Kidney tubule cell (primary cell): ENCODE data around the gene RUVBL2.
A peak's percentile ranks its signal among the peaks of the same experiment; 100 is the strongest.
"Not testable (repeated sequence)": the region's sequence is repeated elsewhere in the genome, so short reads cannot be mapped to it uniquely, and the experiment has no call there.

Experiments
- DNase-seq: peaks from one replicate; pipeline ENCODE4 v3.0.0-alpha.2; 2018; ENCODE audit warnings: low spot score

Gene RUVBL2

GRCh38 chr19:49018388-49019241 lies 24.9 kb downstream of the RUVBL2 start:
- peak; percentile 1 for DNase-seq

DNA sequence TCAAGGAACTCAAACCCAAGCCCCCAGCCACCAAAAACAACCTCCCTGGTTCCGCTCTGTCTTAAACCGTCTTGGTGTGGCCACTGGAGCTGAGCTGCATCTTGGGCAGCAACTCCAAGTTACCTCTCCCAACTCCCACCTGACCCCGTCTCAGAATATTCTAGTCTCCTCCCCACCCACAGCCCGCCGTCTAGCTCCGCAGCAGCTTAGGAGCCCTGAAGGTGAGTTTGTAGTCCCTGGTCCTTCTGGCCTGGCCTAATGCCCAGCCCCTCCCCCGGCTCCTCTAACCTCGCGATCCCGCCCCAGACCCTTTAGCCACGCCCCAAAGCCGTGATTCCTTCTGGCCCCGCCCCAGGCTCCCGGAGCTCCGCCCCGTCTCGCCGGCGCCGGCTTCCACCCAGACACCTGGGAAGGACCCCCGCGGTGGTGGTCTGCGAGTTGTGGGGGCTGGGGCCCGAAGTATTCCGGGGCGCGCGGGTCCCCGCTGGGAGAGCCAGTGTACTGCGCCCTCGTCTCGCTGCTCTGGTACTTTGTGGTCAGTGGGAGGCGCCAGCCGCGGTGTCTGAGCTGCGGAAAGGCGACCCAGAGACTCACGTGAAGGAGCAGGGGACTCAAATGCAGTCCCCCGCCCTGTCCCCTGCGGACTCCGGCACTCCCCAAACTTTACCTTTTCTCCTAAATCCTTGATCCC lies 25.7 kb downstream of the RUVBL2 start:
- peak; percentile 56 for DNase-seq

- peak; percentile 7 for DNase-seq
Observed at GRCh38 chr19:49020342-49020741, 26.7 kb downstream of the RUVBL2 start.

GRCh38 chr19:49020931-49021895 lies 27.5 kb downstream of the RUVBL2 start:
- DNase-seq: peak; percentile 61

DNA sequence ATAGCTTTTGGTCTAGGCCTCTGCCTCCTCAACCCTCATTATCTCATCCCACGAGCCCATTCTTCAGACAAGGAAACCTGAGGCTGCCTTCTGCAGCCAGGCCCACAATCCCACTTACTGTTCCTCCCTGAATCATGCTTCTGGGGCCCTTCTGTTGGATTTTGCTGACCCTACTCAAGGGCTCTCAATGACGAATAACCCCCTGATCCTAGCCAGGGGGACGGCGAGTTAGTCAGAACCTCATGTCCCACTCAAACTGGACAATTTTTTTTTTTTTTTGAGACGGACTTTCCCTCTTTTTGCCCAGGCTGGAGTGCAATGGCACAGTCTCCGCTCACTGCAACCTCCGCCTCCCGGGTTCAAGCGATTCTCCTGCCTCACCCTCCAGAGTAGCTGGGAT lies 28.4 kb downstream of the RUVBL2 start:
- DNase-seq: no peak

GRCh38 chr19:49024233-49024632 lies 30.5 kb downstream of the RUVBL2 start, which contains the start of gene CGB3:
Gene CGB3 (minus strand): TSS chr19:49024333. CDS start chr19:49023971, 362 bp downstream.
- DNase-seq: not testable (repeated sequence)

DNA sequence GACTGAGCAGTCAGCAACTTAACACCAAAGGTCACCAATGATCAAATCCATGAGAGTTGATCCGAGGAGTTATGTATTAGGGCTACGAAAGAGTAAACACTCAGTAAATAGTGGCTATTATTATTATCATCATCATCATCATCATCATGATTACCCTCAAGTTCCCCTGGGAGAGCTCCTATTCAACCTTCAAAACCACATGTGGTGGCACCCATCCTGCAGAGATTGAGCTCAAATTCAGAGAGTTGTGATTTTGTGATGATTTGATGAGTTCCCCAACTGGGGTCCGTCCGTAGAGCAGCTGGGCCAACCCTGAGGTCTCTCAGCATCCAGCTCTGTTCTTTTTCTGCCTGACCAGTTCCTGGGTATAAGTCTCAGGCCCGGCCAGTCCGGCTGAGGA lies 31.4 kb downstream of the RUVBL2 start:
- not testable (repeated sequence) for DNase-seq

- peak; percentile 22 for DNase-seq
Observed at GRCh38 chr19:49025599-49025998, 31.9 kb downstream of the RUVBL2 start.

- DNase-seq: not testable (repeated sequence)
Observed at GRCh38 chr19:49028686-49029085, 35.0 kb downstream of the RUVBL2 start.

GRCh38 chr19:49029749-49030148 lies 36.1 kb downstream of the RUVBL2 start:
- DNase-seq: peak; percentile 25

GRCh38 chr19:49030323-49030722 lies 36.6 kb downstream of the RUVBL2 start:
- not testable (repeated sequence) for DNase-seq

- peak; percentile 27 for DNase-seq
Observed at GRCh38 chr19:49031642-49032301, 38.1 kb downstream of the RUVBL2 start, which contains the start of gene CGB2. Gene CGB2 (plus strand): TSS chr19:49031890. CDS start chr19:49032096, 206 bp downstream.

GRCh38 chr19:49036815-49037214 lies 43.1 kb downstream of the RUVBL2 start, which contains the start of gene CGB1:
Gene CGB1 (minus strand): TSS chr19:49036895. CDS start chr19:49036711, 184 bp downstream.
- DNase-seq: not testable (repeated sequence)

DNA sequence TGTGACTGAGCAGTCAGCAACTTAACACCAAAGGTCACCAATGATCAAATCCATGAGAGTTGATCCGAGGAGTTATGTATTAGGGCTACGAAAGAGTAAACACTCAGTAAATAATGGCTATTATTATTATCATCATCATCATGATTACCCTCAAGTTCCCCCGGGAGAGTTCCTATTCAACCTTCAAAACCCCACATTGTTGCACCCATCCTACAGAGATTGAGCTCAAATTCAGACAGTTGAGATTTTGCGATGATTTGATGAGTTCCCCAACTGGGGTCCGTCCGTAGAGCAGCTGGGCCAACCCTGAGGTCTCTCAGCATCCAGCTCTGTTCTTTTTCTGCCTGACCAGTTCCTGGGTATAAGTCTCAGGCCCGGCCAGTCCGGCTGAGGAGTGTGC lies 44.4 kb downstream of the RUVBL2 start:
- not testable (repeated sequence) for DNase-seq

DNA sequence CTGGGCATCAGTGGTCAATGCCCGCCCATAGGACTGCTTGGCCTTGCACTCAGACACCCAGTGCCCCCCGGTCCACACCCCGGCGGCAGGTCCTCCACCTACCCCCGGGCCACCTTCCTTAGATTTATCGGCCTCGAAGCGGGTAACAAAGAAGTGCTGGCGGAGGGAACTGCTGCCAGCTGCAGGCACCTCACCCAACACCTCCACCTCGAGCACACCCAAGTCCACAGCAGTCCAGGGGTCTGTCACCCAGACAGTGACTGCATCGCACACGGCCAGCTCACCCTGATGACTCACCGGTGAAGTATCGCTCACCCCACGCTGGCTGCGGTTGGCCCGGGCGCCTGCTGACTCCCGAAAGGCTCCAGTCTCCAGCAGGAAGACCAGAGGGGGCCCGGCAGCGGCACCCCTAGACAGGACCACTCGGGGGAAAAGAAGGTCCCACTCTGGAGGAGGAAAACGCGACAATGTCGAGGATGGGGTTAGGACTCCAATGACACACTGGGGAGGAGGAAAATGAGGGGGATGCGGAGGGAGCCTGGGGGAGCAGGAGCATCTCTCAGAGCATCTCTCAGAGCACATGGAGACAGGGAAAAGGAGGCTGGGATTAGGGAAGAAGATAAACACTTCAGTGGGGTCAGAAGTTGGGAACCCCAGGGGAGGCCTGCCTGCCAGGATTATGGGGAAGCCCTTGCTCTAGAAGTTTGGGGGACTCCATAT lies 45.0 kb downstream of the RUVBL2 start:
- peak; percentile 78 for DNase-seq

- not testable (repeated sequence) for DNase-seq
Observed at GRCh38 chr19:49039736-49040135, 46.0 kb downstream of the RUVBL2 start.

DNA sequence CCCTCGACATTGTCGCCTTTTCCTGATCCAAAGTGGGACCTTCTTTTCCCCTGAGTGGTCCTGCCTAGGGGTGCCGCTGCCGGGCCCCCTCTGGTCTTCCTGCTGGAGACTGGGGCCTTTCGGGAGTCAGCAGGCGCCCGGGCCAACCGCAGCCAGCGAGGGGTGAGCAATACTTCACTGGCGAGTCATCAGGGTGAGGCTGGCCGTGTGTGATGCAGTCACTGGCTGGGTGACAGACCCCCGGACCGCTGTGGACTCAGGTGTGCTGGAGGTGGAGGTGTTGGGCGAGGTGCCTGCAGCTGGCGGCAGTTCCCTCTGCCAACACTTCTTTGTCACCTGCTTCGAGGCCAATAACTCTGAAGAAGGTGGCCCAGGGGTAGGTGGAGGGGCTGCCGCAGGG lies 48.5 kb downstream of the RUVBL2 start:
- peak; percentile 37 for DNase-seq

GRCh38 chr19:49042666-49043065 lies 49.0 kb downstream of the RUVBL2 start:
- not testable (repeated sequence) for DNase-seq

DNA sequence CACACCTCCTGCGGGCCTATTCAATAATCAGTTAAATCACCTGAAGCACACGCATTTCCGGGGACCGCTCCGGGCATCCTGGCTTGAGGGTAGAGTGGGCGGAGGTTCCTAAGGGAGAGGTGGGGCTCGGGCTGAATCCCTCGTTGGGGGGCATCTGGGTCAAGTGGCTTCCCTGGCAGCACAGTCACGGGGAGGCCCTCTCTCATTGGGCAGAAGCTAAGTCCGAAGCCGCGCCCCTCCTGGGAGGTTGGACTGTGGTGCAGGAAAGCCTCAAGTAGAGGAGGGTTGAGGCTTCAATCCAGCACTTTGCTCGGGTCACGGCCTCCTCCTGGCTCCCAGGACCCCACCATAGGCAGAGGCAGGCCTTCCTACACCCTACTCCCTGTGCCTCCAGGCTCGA lies 49.9 kb downstream of the RUVBL2 start, which contains the start of gene CGB5:
Gene CGB5, plus strand, starts transcription at position 301 of the 400 bp plus-strand sequence. CDS start 362 bp downstream, outside the sequence.
- not testable (repeated sequence) for DNase-seq

- DNase-seq: not testable (repeated sequence)
Observed at GRCh38 chr19:49049011-49049410, 55.3 kb downstream of the RUVBL2 start, which contains the start of gene CGB8. Gene CGB8 (minus strand): TSS chr19:49049111. CDS start chr19:49048739, 372 bp downstream.
